SK-N-SH treated with all-trans-retinoic acid at 6 μM for 48 hours (cell line): Measurements from ENCODE around the gene LINGO3.

Experiments used
- ARNTL ChIP-seq: fragments of 450-650 bp; formaldehyde crosslinking; IDR thresholded peaks from 2 replicates; pipeline ENCODE4 v1.5.0; 2020; ENCODE audit warnings: low read depth, mild to moderate bottlenecking, moderate library complexity, borderline replicate concordance
- ESRRG ChIP-seq: fragments of 250-450 bp; sonication (Bioruptor Pico); IDR thresholded peaks from 2 replicates; pipeline ENCODE4 v1.6.1; 2021; ENCODE audit warnings: mild to moderate bottlenecking
- GLIS3 ChIP-seq: fragments of 250-450 bp; sonication (Bioruptor Pico); IDR thresholded peaks from 2 replicates; pipeline ENCODE4 v1.5.0; 2020; ENCODE audit warnings: mild to moderate bottlenecking, moderate library complexity
- ISL1 ChIP-seq: fragments of 250-450 bp; sonication (Bioruptor Pico); IDR thresholded peaks from 2 replicates; pipeline ENCODE4 v2.1.2; 2022; ENCODE audit warnings: mild to moderate bottlenecking, moderate library complexity
- PATZ1 ChIP-seq: fragments of 250-450 bp; sonication (Bioruptor Pico); IDR thresholded peaks from 2 replicates; pipeline ENCODE4 v1.8.0; 2020; ENCODE audit warnings: mild to moderate bottlenecking, moderate library complexity, borderline replicate concordance
- PPARA ChIP-seq: fragments of 250-450 bp; sonication (Bioruptor Pico); IDR thresholded peaks from 2 replicates; pipeline ENCODE4 v1.5.0; 2020; ENCODE audit warnings: mild to moderate bottlenecking, borderline replicate concordance
- ZFP3 ChIP-seq: fragments of 250-450 bp; sonication (Bioruptor Pico); IDR thresholded peaks from 2 replicates; pipeline ENCODE4 v1.5.0; 2020; ENCODE audit warnings: mild to moderate bottlenecking, moderate library complexity
- ZFP30 ChIP-seq: fragments of 450-650 bp; formaldehyde crosslinking; IDR thresholded peaks from 2 replicates; pipeline ENCODE4 v1.5.0; 2022; ENCODE audit warnings: mild to moderate bottlenecking, moderate library complexity
- ZNF8 ChIP-seq: fragments of 450-650 bp; formaldehyde crosslinking; IDR thresholded peaks from 2 replicates; pipeline ENCODE4 v1.5.0; 2020; ENCODE audit warnings: mild to moderate bottlenecking, moderate library complexity

GRCh38 chr19:2268480-2268830 lies 39.5 kb downstream of the LINGO3 start:
- no peak for TF ChIP-seq ISL1 (CRISPR knock-in tag)
- TF ChIP-seq PPARA: no peak
- TF ChIP-seq PATZ1 (CRISPR knock-in tag): no peak
- TF ChIP-seq ESRRG (CRISPR knock-in tag): no peak
- TF ChIP-seq GLIS3 (CRISPR knock-in tag): no peak
- TF ChIP-seq ZFP3 (CRISPR knock-in tag): no peak
- TF ChIP-seq ZNF8 (CRISPR knock-in tag): no peak
- no peak for TF ChIP-seq ZFP30 (CRISPR knock-in tag)
- no peak for TF ChIP-seq ARNTL
